GM21423 (cell line): ENCODE data around the gene TTC27.
A peak's percentile ranks its signal among the peaks of the same experiment; 100 is the strongest.
"Not testable (repeated sequence)": the region's sequence is repeated elsewhere in the genome, so short reads cannot be mapped to it uniquely, and the experiment has no call there.

ENCODE experiments used
- ATAC-seq: cut with Tn5 transposase; IDR thresholded peaks from one replicate; pipeline ENCODE4 v1.9.1; 2021; ENCODE audit warnings: mild to moderate bottlenecking, moderate library complexity; ENCODE audit not compliant: unreplicated experiment

The TTC27 gene

GRCh38 chr2:32718752-32719151 is 90.9 kb downstream of the TTC27 start:
- no peak for ATAC-seq

- ATAC-seq, result no peak
These were observed 91.6 kb downstream of the TTC27 start for GRCh38 chr2:32719430-32719829.

- ATAC-seq, result no peak
These were observed 92.3 kb downstream of the TTC27 start for GRCh38 chr2:32719933-32720716.

GRCh38 chr2:32720771-32721170 is 92.9 kb downstream of the TTC27 start:
- ATAC-seq, result no peak

- no peak for ATAC-seq
These were observed 93.5 kb downstream of the TTC27 start for GRCh38 chr2:32721376-32721775.

- ATAC-seq, result no peak
These were observed 95.7 kb downstream of the TTC27 start for GRCh38 chr2:32723467-32724079.

- ATAC-seq, result not testable (repeated sequence)
These were observed 98.8 kb downstream of the TTC27 start for GRCh38 chr2:32726678-32727077.

GRCh38 chr2:32727157-32727556 is 99.3 kb downstream of the TTC27 start:
- ATAC-seq, result no peak

- ATAC-seq, result not testable (repeated sequence)
These were observed 103.1 kb downstream of the TTC27 start for GRCh38 chr2:32730958-32731357.

- no peak for ATAC-seq
These were observed 104.3 kb downstream of the TTC27 start for GRCh38 chr2:32732120-32732519.

GRCh38 chr2:32732912-32733472 is 105.1 kb downstream of the TTC27 start:
- no peak for ATAC-seq

GRCh38 chr2:32735348-32735747 is 107.5 kb downstream of the TTC27 start:
- ATAC-seq, result no peak

GRCh38 chr2:32738939-32739338 is 111.1 kb downstream of the TTC27 start:
- ATAC-seq, result no peak

- ATAC-seq, result no peak
These were observed 111.8 kb downstream of the TTC27 start for GRCh38 chr2:32739664-32740063.

GRCh38 chr2:32741575-32741974 is 113.7 kb downstream of the TTC27 start:
- ATAC-seq, result no peak

GRCh38 chr2:32742376-32742775 is 114.5 kb downstream of the TTC27 start:
- ATAC-seq, result no peak

GRCh38 chr2:32743480-32744236 is 115.8 kb downstream of the TTC27 start:
- ATAC-seq, result peak; percentile 60

GRCh38 chr2:32745191-32745590 is 117.3 kb downstream of the TTC27 start:
- no peak for ATAC-seq

GRCh38 chr2:32745675-32746074 is 117.8 kb downstream of the TTC27 start:
- no peak for ATAC-seq

- no peak for ATAC-seq
These were observed 118.8 kb downstream of the TTC27 start for GRCh38 chr2:32746669-32747068.

GRCh38 chr2:32748158-32748557 is 120.3 kb downstream of the TTC27 start:
- no peak for ATAC-seq
